Transverse colon (tissue), 3 donors: ENCODE measurements around the gene GLI3.

ENCODE experiments used
- EP300 ChIP-seq: sonication (generic); formaldehyde crosslinking; IDR thresholded peaks from one replicate; pipeline ENCODE4 v1.6.1; 2017; ENCODE audit warnings: antibody characterized with exemption, low read depth
- TF ChIP-seq, protein P1 (sequence below), 5 experiments: fragments of 200-600 bp in 3 of 5; fragments of 450-650 bp in 2 of 5; sonication (generic) in 3 of 5; IDR thresholded peaks; 1 replicate in 2 of 5; 2 replicates in 3 of 5; pipeline ENCODE4 v1.5.1; 2016 to 2017; ENCODE audit warnings: antibody characterized with exemption in 5 of 5, inconsistent platforms in 3 of 5, mild to moderate bottlenecking in 2 of 5, moderate library complexity in 1 of 5

DNA sequence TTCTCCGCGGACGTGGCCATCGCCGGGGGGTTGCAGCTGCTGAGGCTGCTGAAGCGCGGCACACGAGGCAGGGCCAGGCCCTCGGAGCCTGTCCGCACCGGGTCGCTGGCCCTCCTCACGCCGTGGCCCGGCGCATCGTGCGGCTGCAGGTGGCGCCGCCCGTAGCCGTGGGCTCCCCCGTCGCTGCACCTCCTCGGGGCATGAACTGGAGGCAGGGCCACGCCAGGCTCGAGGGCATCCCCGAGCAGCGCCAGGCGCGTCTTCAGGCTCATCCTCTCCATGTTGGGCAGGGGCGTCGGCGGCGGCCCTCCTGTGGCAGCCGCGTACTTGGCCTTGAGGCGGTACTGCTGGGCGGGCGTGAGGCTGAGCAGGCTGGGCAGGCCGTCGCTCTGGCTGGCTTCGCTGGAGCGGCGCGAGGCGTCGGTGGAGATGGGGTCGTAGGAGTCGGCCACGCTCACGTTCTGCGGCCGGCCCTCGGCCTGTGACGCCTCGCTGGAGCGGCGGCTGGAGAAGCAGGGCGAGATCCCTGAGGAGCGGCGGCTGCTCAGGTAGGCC lies 271.0 kb downstream of the GLI3 start:
- TF ChIP-seq, protein P1, sequence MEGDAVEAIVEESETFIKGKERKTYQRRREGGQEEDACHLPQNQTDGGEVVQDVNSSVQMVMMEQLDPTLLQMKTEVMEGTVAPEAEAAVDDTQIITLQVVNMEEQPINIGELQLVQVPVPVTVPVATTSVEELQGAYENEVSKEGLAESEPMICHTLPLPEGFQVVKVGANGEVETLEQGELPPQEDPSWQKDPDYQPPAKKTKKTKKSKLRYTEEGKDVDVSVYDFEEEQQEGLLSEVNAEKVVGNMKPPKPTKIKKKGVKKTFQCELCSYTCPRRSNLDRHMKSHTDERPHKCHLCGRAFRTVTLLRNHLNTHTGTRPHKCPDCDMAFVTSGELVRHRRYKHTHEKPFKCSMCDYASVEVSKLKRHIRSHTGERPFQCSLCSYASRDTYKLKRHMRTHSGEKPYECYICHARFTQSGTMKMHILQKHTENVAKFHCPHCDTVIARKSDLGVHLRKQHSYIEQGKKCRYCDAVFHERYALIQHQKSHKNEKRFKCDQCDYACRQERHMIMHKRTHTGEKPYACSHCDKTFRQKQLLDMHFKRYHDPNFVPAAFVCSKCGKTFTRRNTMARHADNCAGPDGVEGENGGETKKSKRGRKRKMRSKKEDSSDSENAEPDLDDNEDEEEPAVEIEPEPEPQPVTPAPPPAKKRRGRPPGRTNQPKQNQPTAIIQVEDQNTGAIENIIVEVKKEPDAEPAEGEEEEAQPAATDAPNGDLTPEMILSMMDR (IDR thresholded peaks at IDR 0.05) = no peak
- no peak for TF ChIP-seq EP300
